ENCODE measurements around the gene SPC24.
"Not testable (repeated sequence)": the region's sequence is repeated elsewhere in the genome, so short reads cannot be mapped to it uniquely, and the experiment has no call there.

Gene SPC24

DNA sequence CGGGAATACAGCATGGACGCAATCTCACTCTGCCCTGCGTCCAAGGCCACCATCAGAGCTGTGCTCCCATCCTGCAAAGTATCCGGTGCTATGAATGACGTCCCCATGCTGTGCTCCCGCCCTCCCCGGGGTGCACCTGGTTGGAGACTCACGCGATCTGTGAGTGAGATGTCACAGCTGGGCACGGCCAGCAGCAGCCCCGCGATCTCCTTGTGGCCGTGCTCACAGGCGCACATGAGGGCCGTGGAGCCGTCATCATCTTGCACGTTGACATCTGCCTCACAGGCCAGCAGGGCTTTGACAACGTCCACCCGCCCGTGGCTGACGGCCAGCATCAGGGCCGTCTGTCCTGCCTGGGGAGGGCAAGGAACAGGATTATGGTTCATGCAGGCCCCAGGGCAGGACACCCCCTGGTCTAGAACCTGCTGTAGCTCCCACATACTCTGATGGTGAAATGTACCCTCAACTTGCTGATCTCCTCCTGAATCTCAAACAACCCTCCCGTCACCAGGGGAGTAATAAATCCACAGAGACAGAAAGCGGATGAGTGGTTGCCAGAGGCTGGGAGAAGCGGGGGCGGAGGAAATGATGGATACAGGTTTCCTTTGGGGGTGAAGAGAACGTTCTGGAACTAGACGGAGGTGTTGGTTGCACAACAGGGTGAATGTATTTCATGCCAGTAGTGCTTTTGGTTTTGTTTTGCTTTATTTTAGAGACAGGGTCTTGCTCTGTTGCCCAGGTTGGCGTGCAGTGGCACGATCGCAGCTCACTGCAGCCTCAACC lies 14.5 kb upstream of the SPC24 start:
- no peak overlapping the region for H3K4me3 ChIP-seq (ENCODE audit: low read depth, low read length)
- TF ChIP-seq, protein P1, sequence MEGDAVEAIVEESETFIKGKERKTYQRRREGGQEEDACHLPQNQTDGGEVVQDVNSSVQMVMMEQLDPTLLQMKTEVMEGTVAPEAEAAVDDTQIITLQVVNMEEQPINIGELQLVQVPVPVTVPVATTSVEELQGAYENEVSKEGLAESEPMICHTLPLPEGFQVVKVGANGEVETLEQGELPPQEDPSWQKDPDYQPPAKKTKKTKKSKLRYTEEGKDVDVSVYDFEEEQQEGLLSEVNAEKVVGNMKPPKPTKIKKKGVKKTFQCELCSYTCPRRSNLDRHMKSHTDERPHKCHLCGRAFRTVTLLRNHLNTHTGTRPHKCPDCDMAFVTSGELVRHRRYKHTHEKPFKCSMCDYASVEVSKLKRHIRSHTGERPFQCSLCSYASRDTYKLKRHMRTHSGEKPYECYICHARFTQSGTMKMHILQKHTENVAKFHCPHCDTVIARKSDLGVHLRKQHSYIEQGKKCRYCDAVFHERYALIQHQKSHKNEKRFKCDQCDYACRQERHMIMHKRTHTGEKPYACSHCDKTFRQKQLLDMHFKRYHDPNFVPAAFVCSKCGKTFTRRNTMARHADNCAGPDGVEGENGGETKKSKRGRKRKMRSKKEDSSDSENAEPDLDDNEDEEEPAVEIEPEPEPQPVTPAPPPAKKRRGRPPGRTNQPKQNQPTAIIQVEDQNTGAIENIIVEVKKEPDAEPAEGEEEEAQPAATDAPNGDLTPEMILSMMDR (IDR thresholded peaks at IDR 0.05; ENCODE audit: low read depth, low read length) = no peak

DNA sequence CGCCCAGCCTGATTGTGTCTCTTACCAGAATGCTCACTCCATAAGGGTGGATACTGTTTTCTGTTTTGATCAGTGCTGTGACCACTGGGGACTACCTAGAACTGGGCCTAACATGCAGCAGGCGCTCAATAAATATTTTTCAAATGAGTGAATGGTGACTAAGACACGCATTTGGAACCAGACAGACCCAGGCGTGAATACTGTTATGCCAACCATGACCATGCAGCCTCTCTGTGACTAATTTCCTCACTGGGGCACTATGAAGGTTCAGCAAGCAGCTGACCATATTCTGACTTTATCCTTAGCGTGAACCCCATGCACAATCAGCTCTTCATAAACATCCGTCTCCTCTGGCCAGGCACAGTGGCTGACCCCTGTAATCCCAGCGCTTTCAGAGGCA lies 13.0 kb upstream of the SPC24 start:
- no peak overlapping the region for H3K4me3 ChIP-seq (ENCODE audit: low read depth, low read length)
- TF ChIP-seq, protein P1 (IDR thresholded peaks at IDR 0.05; ENCODE audit: low read depth, low read length) = no peak

DNA sequence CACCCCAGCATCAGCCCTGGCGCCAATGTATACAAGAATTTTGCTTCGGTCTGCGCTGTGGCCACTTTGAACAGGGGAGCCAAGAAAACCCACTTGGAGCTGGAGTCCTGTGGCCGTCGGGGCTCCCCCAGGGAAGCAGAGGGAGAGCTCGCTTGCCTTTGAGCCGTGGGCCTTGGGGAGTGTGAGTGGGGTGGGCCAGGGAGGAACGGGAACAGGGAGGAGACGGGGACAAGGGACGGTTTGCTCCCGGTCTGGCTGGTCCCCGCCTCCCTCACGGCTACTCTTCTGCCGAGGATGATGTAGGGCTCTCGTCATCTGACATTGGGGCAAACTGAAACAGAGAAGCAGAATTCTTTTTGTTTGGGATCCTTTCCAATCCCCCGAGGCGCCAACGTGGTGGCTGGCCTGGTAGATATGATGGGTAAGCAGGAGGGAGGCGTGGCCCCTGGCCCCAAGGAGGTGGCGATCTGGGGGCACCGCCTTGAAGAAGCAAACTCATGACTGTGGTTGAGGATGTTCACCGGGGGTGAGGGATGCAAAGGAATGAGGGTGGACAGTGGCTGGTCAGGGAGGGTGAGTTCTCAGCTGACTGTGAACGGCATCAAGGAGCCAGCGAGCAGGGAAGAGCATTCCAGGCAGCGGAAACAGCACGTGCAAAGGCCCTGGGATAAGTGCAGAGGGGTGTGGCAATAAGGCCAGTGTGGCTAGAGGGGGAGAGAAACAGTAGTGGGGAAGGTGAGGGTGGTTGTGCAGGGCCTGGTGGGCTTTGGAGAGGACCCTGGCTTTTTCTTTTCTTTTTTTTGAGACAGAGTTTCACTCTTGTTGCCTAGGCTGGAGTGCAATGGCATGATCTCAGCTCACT lies 10.9 kb upstream of the SPC24 start:
- H3K4me3 ChIP-seq (ENCODE audit: low read depth, low read length) = no peak overlapping the region
- TF ChIP-seq, protein P1 (IDR thresholded peaks at IDR 0.05; ENCODE audit: low read depth, low read length) = no peak

DNA sequence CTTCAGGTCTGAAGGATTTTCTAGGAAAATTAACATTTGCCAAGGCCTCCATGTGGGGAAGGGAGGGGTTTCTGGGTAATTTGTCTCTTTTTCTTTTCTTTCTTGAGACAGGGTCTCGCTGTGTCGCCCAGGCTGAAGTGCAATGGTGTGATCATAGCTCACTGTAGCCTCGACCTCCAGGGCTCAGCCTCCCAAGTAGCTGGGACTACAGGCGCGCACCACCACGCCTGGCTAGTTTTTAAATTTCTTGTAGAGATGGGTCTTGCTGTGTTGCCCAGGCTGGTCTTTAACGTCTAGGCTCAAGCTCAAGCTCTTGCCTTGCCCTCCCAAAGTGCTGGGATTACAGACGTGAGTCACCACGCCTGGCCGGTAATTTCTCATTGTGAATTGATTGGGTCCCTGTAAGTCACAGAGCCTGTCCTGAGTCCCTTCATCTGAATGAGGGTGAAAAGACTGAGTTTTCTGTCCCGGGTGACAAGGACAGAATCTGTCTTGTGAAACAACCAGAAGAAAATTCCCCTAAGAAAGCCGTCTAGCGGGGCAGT lies 10.0 kb upstream of the SPC24 start:
- TF ChIP-seq, protein P1 (IDR thresholded peaks at IDR 0.05; ENCODE audit: low read depth, low read length) = no peak
- H3K4me3 ChIP-seq (ENCODE audit: low read depth, low read length) = no peak overlapping the region

DNA sequence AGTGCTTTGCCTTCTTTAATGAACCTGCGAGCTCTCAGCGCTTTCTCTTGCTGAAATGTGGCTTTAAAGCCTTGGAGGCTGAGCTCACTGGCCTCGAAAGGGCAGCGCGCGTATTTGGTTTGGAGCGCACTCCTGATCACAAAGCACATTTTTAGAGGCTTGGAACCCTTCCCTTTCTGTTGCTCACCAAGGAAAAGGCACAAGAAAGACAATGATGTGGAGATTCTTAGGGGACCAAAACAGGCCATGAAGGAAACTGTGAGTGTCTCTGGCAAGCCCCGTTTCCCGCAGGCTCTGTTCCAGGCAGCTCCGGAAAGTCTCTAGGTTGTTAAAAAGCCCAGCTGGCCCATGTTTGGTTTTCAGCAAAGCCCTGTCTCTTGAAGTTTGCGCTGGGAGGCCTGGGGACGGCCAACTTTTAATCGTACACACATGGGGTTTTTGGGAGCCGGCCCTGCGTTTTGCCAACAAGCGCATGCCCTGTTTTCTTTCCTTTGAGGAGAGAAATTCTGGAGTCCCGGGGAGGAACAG lies 9.4 kb upstream of the SPC24 start:
- H3K4me3 ChIP-seq (ENCODE audit: low read depth, low read length) = no peak overlapping the region
- TF ChIP-seq, protein P1 (IDR thresholded peaks at IDR 0.05; ENCODE audit: low read depth, low read length) = no peak

DNA sequence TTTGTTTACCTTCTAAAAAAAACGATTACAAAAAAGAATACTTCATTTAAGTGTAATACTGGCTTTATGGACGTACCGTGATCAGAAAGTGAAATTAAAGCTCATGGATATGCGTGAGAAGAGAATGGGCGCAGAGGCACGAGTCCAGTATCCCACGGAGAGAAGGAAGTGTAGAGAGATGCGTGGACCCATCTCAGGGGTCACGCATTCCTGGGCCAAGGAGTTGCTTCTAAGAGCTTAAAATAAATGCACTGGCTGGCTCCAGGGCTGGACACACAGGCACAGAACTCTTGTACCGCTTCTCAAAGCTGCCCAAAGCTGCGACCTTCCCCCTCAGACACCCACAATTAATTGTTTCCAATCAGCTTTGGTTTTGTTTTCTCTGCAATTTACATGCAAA lies 8.7 kb upstream of the SPC24 start:
- TF ChIP-seq, protein P1 (IDR thresholded peaks at IDR 0.05; ENCODE audit: low read depth, low read length) = no peak
- no peak overlapping the region for H3K4me3 ChIP-seq (ENCODE audit: low read depth, low read length)

DNA sequence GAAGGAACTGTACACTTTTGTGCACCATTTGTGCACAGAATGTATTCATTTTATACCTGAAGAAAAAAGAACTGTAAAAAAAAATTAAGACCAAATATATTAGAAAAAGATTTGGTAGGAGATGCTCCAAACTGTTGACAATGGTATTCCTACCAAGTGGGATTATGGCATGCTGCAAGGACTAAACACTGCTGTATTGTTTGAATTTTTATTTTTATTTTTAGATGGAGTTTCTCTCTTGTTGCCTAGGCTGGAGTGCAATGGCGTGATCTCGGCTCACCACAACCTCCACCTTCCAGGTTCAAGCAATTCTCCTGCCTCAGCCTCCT lies 4.8 kb upstream of the SPC24 start:
- H3K4me3 ChIP-seq (ENCODE audit: low read depth, low read length) = not testable (repeated sequence)
